Measurements from ENCODE around the gene CBX1.

DNA sequence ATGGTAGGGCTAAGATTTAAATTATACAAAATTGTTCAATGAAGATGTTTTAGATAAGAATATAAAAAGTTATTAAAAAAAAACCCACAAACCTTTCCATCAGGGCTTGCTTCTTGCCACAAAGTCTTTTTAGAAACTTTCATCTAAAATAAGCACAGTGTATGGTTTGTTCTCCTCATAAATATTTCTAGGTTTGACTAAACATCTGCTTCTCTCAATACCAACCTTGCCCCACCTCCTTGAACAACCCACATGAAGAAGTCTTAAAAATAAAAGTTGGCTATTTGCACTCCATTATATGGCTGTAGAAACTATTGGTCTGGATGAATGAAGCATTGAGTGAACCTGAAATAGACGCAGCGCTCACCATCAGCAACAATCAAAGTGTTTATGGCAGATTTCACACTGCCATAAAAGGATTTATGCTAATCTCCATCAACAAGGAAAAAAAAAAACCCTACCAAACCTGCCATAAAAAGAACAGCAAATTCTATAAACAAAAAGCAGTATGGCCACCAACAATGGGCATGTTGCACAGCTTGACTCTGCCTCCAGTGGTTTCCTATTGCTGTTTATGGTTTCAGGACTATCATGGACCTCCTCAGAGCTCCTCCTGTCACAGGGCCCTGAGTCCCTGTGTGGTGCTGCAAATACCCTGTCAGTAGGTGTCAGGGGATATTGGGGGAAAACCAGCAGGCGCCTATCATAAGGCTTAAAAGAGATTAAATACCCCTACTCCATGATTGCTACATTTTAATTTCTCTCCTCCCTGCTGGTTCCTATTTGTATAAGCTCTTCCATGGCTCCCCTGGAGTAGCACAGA, 43.9 kb upstream of the CBX1 start:
- TF ChIP-seq RAD21 (IDR thresholded peaks at IDR 0.05; ENCODE audit: low read length) (no peak), CTCF (conservative IDR thresholded peaks at IDR 0.05; ENCODE audit: low read depth, low read length) (no peak), POLR2A (IDR thresholded peaks at IDR 0.05; ENCODE audit: low read depth, low read length) (no peak), CEBPB (IDR thresholded peaks at IDR 0.05; ENCODE audit: low read depth, low read length) (no peak), MXI1 (IDR thresholded peaks at IDR 0.05; ENCODE audit: borderline replicate concordance, low read depth, low read length) (no peak), RFX5 (IDR thresholded peaks at IDR 0.05; ENCODE audit: low read depth, low read length) (no peak), CHD1 (IDR thresholded peaks at IDR 0.05; ENCODE audit: low read depth, low read length) (no peak), MAFK (IDR thresholded peaks at IDR 0.05; ENCODE audit: low read depth, low read length) (no peak), RCOR1 (IDR thresholded peaks at IDR 0.05; ENCODE audit: insufficient replicate concordance, low read length) (no peak), SMC3 (IDR thresholded peaks at IDR 0.05; ENCODE audit: low read depth, low read length) (no peak), BHLHE40 (IDR thresholded peaks at IDR 0.05; ENCODE audit: low read depth, low read length) (no peak)
- TF ChIP-seq, protein P1, sequence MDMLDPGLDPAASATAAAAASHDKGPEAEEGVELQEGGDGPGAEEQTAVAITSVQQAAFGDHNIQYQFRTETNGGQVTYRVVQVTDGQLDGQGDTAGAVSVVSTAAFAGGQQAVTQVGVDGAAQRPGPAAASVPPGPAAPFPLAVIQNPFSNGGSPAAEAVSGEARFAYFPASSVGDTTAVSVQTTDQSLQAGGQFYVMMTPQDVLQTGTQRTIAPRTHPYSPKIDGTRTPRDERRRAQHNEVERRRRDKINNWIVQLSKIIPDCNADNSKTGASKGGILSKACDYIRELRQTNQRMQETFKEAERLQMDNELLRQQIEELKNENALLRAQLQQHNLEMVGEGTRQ (IDR thresholded peaks at IDR 0.05; ENCODE audit: low read depth, low read length), result no peak
- TF ChIP-seq, protein P2, sequence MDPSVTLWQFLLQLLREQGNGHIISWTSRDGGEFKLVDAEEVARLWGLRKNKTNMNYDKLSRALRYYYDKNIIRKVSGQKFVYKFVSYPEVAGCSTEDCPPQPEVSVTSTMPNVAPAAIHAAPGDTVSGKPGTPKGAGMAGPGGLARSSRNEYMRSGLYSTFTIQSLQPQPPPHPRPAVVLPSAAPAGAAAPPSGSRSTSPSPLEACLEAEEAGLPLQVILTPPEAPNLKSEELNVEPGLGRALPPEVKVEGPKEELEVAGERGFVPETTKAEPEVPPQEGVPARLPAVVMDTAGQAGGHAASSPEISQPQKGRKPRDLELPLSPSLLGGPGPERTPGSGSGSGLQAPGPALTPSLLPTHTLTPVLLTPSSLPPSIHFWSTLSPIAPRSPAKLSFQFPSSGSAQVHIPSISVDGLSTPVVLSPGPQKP (IDR thresholded peaks at IDR 0.05; ENCODE audit: borderline replicate concordance, low read depth, low read length), result no peak
